Stimulated activated CD4-positive, alpha-beta T cell treated with anti-CD3 and anti-CD28 coated beads, Interleukin-2, amount 100 ng/mL, for 24 hours (primary cell): ENCODE data around the gene TRIM71.
"Not testable (repeated sequence)": the region's sequence is repeated elsewhere in the genome, so short reads cannot be mapped to it uniquely, and the experiment has no call there.

Source experiments
- DNase-seq, 2 donors: peaks; one replicate each; pipeline ENCODE4 v3.0.0-alpha.2; 2020

Gene TRIM71

GRCh38 chr3:32844322-32844654 lies 26.5 kb downstream of the TRIM71 start:
- no peak for DNase-seq

DNA sequence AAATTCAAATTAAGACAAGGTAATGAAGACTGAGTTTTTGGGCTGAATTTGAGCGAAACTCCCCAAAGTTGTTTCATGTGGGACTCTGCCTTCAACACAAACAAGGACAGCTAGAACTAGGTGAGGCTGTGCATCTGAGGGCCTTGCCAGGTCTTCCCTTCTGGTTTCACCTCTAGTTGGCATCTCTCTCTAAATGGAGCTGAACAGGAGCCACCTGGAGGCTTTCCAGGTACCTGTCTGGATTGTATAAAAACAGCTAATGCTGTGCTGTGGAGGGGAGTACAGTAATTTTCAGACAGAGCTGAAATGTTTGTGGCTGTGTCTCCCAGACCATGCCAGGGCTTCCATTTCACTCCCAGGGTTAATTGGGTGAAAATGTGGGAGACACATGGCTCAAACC lies 27.1 kb downstream of the TRIM71 start:
- no peak for DNase-seq

GRCh38 chr3:32845546-32845945 lies 27.7 kb downstream of the TRIM71 start:
- DNase-seq, result not testable (repeated sequence)

- not testable (repeated sequence) for DNase-seq
These were observed 29.2 kb downstream of the TRIM71 start for GRCh38 chr3:32847045-32847444.

- no peak for DNase-seq
These were observed 29.7 kb downstream of the TRIM71 start for GRCh38 chr3:32847528-32847927.

GRCh38 chr3:32848215-32848614 lies 30.4 kb downstream of the TRIM71 start:
- DNase-seq, result no peak

- DNase-seq, result no peak
These were observed 31.2 kb downstream of the TRIM71 start for GRCh38 chr3:32849046-32849445.

DNA sequence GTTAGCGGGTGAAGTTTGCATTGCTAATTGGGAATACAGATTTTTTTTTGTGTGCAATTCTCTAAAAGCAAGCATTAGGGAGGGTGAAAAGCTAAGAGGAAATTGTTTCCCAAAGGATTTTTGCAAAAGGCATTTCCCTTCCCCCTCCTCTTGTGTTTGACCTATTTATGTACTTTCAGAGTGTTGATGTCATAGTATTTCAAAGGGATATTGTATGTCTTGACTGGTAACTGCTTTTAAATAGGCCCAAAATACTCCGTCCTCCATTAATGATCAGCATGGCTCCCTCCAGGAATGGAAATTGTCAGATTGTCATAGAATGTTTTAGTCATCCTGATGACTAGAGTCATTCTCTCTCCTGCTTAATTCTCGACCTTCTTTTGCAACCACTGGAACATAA lies 32.4 kb downstream of the TRIM71 start:
- no peak for DNase-seq

DNA sequence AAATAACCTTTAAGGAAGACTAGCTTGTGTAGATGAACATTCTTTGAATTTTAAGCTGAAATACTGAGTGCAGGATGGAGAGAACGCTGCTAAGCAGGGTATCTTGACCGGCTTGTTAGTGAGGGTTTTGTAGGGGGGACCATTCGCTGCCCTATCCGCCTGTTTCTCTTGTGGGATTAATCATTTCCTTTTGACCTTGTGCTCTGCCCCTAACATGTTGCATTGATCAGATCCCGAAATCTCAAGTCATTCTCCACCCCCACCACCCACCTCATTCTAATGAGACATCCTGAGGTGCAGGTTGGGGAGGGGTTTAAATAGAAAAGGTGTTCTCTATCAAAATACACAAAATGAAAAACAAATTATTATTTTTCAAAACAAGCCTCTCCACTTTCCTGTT lies 32.8 kb downstream of the TRIM71 start:
- no peak for DNase-seq

DNA sequence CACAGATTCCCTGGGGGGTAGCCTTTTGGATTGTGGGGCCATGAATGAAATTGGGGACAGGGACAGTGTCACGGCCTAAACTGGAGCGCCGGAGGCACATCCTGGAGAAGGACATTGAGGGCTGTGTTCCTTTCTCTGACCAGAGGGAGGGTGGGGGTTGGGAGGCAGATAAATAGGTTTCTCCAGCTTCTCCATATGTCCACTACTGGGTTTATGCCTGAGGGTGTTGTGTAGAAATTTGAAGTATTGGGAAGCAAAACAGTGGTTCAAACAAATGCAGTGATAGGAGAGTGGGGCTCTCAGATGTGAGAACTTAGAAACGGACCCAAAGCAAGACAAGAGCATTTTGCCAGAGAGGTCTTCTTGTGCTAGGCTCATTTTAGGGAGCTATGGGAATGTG lies 34.3 kb downstream of the TRIM71 start:
- no peak for DNase-seq

DNA sequence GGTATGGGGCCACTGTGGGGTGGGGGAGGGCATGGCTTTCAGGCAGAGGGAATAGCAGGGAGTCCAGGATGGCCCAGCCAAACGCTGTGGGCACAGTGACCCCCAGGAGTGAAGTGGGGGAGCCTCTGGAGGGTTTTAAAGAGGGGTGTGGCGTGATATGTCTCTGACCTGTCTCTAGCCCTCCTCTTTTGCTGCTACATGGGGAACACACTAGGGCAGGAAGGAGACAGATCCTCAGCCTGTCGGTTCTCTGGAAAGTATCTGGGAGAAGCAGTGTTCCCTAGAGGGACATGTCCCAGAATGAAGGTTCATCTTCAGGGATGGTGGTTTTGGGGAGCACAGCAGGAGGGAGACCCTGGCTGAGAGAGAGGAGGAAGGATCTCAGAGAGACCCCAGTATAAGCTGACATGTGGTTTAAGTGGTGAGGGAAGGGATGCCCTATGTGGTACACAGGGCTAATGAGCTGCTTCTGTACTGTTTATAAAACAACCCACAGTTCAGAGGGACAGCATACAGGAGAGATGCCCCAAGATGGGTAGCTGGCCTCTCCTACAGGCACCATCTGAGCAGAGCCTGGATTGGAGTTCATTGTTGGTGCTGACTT lies 37.7 kb downstream of the TRIM71 start:
- no peak for DNase-seq

DNA sequence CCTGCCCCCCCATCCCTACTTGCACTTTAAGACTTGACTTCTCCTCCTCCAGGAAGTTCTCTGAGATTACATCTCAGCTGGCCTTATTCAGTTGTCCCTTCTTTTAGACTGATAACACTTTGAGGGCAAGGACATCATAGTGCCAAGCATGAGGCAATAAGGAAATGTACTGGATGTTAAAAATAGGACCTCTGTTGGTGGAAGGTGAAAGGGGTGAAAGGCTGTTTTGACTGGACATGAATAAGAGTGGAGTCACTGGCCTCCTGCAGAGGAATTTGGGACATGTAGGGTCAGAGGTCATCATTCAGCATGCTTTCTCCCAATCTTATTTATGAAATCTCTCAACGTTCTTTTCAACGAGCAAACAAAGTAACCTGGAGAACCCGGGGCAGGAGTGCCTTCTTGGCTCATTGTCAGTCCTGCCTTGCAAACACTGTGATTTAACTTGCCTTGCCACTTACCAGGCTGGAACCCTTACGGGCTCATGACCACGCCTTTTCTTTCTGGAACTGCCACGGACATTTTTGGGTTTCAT lies 38.6 kb downstream of the TRIM71 start:
- DNase-seq, result no peak

DNA sequence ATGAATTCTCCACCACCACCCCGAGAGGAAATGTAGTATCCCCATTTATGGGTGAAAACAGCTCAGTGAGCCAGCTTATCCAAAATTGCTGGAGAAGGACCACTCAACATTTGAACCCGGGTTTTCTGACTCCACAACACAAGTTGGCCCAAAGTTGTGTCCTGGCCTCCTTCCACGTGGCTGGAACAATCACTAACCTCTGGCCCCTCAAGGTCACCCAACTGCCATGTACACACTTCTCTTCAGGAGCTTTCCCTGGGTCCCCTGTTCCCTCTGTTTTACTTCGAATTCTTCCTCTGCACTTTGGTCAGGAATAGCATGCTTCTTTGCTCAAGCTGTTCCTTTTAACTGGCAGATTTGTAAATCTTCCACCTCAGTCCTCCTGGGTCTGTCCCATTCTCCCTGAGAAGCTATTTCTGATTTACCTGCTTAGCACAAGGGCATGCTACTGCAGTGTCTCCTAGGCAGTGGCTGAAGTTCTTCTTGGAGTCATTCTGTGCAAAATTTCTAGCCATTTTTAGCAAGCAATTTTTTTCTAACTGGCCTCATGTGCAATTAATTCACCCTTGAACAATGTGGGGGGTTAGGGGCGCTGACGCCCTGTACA lies 39.2 kb downstream of the TRIM71 start:
- DNase-seq, result no peak

- DNase-seq, result no peak
These were observed 40.1 kb downstream of the TRIM71 start for GRCh38 chr3:32857921-32858320.

- no peak for DNase-seq
These were observed 41.9 kb downstream of the TRIM71 start for GRCh38 chr3:32859604-32860237.

- DNase-seq, result no peak
These were observed 42.7 kb downstream of the TRIM71 start for GRCh38 chr3:32860499-32860898.

- no peak for DNase-seq
These were observed 43.9 kb downstream of the TRIM71 start for GRCh38 chr3:32861681-32862080.

DNA sequence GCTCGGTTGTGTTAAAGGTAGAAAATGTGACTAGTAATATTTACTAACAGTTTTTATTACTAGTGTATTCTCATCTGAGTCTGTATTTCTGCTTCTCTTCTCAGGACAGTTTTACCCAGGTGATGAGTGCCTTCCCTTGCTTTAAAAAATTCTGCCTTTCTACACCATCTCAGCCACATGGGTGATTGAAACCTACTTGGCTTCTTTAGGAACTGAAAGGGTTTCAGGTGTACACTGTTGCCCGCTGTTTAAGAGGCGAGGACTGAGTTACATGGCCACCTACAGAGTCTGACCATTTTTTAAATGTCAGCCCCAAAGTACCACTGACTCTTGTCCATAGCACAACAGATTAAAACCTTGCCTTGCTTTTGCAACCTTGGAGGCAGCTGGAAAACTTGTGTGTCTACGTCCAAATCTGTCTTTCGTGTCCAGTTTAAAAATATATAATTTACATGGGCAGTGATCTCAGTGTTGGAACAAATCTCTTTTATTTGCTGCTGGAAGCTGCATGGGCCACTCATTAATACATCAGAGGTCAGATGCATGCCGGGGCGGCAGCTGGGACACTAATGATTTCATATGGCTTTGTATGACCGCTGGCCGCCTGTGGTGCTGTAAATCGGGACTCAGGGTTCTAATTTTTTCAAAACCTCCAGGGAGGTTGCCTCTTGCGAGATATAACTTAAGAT lies 44.6 kb downstream of the TRIM71 start:
- no peak for DNase-seq

DNA sequence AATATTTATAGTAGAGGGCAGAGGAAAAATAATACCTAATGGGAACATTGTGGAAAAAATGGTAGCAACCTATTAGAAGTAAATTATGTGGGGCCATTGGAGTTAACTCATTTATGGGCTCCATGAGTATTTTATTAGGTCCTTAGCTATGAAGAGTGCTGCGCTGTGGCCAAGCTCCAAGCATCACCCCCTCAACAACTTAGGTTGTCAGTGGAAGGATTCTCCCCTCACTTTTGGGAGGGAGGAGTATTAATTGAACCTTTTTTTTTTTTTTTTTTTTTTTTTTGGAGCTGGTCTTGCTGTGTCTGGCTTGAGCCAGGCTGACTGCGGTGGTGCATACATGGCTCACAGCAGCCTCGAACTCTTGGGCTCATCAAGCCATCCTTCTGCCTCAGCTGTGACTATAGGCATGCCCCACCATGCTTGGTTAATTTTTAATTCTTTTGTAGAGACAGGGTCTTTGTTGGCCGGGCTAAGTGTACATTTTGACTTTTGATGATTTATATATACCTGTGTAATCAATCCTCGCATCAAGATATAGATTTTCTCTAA lies 45.2 kb downstream of the TRIM71 start:
- no peak for DNase-seq

DNA sequence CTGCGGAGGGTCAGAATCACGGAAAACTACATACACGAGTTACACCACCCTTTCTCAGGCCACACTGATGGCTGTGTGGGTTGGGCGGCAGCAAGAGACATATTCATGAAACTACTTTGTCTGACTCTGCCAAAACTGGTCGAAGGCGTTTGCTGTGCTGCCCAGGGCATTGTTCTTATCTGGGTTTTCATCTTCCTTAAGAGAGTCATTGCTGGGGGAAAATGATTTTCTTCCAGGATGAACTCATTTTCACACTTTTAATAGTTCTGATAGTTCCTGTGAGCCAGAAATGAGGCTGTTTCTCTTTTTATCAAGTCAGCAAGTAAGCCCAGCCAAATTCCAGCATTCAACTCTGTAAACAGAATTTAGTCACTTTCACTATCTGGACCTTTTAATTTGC lies 47.6 kb downstream of the TRIM71 start:
- no peak for DNase-seq

DNA sequence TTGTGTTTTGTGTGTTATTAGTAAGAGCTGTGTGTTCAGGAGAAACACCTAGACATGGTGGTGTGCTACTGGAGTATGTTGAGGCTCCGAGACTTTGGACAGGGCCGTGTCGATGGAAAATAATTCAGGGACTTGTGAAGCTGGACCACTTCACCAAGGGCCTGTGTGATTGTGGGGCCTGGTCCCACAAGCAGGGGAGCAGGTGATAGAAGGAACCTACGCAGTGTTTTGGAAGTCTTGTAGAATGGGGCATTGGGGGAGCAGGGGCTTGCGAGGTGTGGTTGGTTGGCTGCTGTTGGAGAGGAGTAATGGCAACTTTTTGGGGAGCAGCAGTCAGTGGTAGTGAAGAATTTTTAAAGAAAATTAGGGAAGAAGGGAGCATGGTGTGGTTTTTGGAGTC lies 48.7 kb downstream of the TRIM71 start:
- DNase-seq, result no peak

DNA sequence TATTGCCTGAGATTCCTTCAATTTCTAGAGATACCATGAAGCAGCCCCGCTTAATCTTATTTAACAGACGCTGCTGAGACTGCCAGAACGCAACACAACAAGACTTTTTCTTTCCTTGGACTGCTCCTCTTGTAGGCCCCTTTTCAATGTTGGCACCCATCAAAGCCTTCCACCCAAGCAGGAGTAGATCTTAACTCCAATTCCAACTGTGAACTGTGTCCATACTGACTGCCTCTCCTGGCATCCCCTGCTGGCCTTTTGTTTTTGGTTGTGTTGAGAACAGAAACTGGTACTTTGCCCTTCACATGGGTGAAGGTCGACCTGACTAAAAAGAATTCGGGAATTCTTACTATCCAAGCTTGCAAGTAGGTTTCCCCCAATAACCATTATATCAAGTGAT lies 50.2 kb downstream of the TRIM71 start:
- no peak for DNase-seq

- no peak for DNase-seq
These were observed 51.1 kb downstream of the TRIM71 start for GRCh38 chr3:32868719-32869512.
